Lower lobe of right lung (tissue), 2 donors: ENCODE results near the gene SLCO2A1. TPM values are rescaled to one million over a fixed set of nuclear protein-coding genes. Genes with fewer than 3 reads are reported as not detected.

Experiments used
- ATAC-seq, 2 donors: fragments of 200-7000 bp; cut with Tn5 transposase; one replicate each; pipeline ENCODE4 v1.9.1; 2020 to 2022; ENCODE audit warnings: mild to moderate bottlenecking in 2 of 2, moderate library complexity in 2 of 2
- DNase-seq: peaks from one replicate; pipeline ENCODE4 v3.0.0-alpha.2; 2020
- H3K27ac ChIP-seq: fragments of 200-600 bp; one replicate; pipeline ENCODE4 v1.8.0; 2022
- H3K27me3 ChIP-seq: fragments of 200-600 bp; one replicate; pipeline ENCODE4 v1.8.0; 2022; ENCODE audit warnings: low read depth
- H3K36me3 ChIP-seq: fragments of 200-600 bp; one replicate; pipeline ENCODE4 v1.8.0; 2022; ENCODE audit warnings: mild to moderate bottlenecking
- H3K4me1 ChIP-seq: fragments of 200-600 bp; one replicate; pipeline ENCODE4 v1.8.0; 2022
- H3K4me3 ChIP-seq: fragments of 200-600 bp; one replicate; pipeline ENCODE4 v1.8.0; 2022; ENCODE audit warnings: mild to moderate bottlenecking
- H3K9me3 ChIP-seq: fragments of 200-600 bp; one replicate; pipeline ENCODE4 v1.8.0; 2022
- intact Hi-C: fragments of 100-400 bp; cut with DNase I; formaldehyde crosslinking; loops from one replicate; pipeline ENCODE4 v1.11.0; 2022
- total RNA-seq: library from RNA; stranded (reverse); fragmentation: NEBNext Ultra II Directional; extraction: Animal tissue kit (Norgen Biotek cat#: 25700); gene quantifications from one replicate; pipeline ENCODE4 v1.2.1, GENCODE V29; 2021
- TF ChIP-seq, protein P1 (sequence below): fragments of 200-600 bp; IDR thresholded peaks from one replicate; pipeline ENCODE4 v1.8.0; 2022; ENCODE audit warnings: antibody characterized with exemption, mild to moderate bottlenecking
- donor health status: DM: no; HTN: yes; CAD: no; lungs with severe emphysema.

SLCO2A1 gene
- total RNA-seq, 1 donor from 2014 or later: 204 TPM

DNA sequence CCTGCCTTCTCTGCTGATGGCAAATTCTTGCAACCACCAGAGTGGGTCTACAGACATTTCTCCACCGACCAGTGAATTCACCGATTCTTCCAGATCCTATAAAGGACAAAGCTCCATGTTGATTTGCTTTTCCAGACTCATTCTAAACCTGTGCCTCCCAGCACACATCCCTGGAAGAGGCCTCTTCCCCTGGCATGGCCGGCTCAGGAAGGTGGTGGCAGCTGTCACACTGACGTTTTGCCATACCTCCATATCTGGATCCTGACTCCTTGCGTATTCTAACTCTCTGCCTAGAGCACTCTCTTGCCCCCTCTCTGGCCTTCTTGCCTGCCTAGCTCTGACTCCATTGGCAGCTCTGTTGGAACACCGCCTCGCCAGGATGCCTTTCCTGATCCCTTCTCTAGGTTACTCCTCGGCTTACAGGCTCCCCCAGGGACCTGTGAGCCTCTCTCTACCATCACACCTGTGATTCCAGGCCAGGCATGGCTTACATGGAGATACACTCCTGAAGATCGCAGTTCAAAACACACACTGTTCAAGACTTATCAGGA is 31.0 kb downstream of the SLCO2A1 start:
- no peaks in the 10 kb centered on the region for H3K27me3 ChIP-seq
- no peak for DNase-seq

DNA sequence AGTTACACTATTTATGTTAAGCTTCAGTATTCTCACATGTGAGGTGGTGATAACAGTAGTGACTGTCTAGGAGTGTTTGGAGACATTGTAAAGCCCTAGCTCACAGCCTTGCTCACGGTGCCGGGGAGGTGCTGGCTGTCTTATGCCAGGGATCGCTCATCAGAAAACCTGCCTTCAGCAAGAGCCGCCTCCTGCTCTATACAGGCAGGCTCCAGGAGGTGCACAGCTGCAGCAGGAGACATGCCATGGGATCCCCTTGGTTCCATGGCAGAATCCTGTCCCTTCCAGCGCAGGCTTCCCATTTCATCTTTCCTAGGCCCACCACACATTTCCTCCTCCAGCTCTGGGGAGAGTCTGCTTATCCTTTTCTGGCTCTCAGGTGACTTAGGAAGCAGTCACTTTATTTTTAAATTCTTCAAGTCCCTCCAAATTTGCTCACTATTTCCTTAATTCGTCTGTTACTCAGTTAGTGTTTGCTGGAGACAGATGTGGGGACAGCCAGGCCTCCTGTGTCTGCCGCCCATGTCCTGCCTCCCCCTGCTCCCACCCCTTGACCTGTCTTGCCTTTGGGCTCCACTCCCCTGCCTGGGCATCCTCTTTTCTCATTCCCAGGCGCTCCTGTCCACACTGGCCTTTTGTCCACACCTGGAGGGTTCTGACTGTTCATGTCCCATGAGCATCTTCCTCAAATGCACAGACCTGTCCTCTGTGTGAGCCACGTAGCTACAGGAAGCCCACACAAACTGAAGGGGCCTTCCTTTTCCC is 31.7 kb downstream of the SLCO2A1 start:
- H3K36me3 ChIP-seq: no peaks in the 10 kb centered on the region
- ATAC-seq (no peak), DNase-seq (no peak)
- H3K9me3 ChIP-seq: no peaks in the 10 kb centered on the region
- peaks cover 11% of the 10 kb centered on the region for H3K4me1 ChIP-seq
- no peak overlapping the region for H3K4me3 ChIP-seq
- intact Hi-C loops: no loop called here
- TF ChIP-seq, protein P1, sequence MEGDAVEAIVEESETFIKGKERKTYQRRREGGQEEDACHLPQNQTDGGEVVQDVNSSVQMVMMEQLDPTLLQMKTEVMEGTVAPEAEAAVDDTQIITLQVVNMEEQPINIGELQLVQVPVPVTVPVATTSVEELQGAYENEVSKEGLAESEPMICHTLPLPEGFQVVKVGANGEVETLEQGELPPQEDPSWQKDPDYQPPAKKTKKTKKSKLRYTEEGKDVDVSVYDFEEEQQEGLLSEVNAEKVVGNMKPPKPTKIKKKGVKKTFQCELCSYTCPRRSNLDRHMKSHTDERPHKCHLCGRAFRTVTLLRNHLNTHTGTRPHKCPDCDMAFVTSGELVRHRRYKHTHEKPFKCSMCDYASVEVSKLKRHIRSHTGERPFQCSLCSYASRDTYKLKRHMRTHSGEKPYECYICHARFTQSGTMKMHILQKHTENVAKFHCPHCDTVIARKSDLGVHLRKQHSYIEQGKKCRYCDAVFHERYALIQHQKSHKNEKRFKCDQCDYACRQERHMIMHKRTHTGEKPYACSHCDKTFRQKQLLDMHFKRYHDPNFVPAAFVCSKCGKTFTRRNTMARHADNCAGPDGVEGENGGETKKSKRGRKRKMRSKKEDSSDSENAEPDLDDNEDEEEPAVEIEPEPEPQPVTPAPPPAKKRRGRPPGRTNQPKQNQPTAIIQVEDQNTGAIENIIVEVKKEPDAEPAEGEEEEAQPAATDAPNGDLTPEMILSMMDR: no peak
- H3K27me3 ChIP-seq: no peaks in the 10 kb centered on the region
- no peak overlapping the region for H3K27ac ChIP-seq

More for the DNA sequence above, 31.0 kb downstream of the SLCO2A1 start:
- ATAC-seq: no peak
- TF ChIP-seq, protein P1: no peak
- no peak overlapping the region for H3K27ac ChIP-seq
- H3K4me1 ChIP-seq: peaks cover 10% of the 10 kb centered on the region
- no peaks in the 10 kb centered on the region for H3K36me3 ChIP-seq
- H3K4me3 ChIP-seq: no peak overlapping the region
- no peaks in the 10 kb centered on the region for H3K9me3 ChIP-seq
- intact Hi-C loops: no loop called here

DNA sequence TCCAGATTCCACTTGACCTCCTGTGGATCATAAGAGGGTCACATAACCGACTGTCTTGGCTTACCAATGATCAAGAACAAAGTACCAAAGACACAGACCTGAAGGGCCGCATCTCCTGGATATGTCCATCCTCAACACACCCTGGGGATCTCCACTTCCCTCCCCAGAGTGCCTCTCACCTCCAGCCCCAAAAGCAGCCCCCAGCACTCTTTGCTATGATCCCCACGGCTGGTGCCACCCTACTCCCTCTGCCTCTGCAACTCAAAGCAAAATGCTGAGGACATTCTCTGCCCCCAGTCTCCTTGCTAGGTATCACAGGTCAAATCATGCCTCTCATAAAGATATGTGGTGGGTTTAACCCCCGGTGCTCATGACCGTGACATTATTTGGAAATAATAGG is 32.7 kb downstream of the SLCO2A1 start:
- no peak for ATAC-seq
- Histone ChIP-seq H3K27ac (no peak overlapping the region), H3K9me3 (no peaks in the 10 kb centered on the region), H3K4me3 (no peak overlapping the region), H3K4me1 (peaks cover 10% of the 10 kb centered on the region), H3K27me3 (no peaks in the 10 kb centered on the region), H3K36me3 (no peaks in the 10 kb centered on the region)
- TF ChIP-seq, protein P1: no peak
- no peak for DNase-seq
- intact Hi-C loops: no loop called here

DNA sequence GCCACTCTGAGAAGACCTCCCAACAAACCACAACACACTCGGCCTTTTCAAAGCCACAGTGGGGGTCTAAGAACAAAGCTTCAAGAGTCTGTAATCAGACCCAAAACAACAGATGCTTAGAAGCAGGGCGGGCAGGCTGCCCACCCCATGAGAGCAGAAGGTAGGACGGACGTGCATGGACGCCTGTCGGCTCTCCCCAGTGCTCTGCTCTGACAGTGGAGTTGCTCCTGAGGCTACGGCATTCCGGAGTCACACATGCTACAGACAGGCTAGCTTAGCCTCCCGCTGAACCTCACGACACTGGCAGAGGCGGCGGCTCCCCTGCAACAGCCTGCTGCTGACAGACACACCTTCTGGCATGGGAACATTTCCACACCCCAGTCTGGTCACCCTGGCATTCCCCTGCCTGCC is 33.5 kb downstream of the SLCO2A1 start:
- Histone ChIP-seq H3K27ac (no peak overlapping the region), H3K9me3 (no peaks in the 10 kb centered on the region), H3K27me3 (no peaks in the 10 kb centered on the region), H3K4me1 (peaks cover 17% of the 10 kb centered on the region), H3K4me3 (no peak overlapping the region), H3K36me3 (no peaks in the 10 kb centered on the region)
- no peak for ATAC-seq
- no peak for DNase-seq
- intact Hi-C loops: no loop called here
- TF ChIP-seq, protein P1: no peak

DNA sequence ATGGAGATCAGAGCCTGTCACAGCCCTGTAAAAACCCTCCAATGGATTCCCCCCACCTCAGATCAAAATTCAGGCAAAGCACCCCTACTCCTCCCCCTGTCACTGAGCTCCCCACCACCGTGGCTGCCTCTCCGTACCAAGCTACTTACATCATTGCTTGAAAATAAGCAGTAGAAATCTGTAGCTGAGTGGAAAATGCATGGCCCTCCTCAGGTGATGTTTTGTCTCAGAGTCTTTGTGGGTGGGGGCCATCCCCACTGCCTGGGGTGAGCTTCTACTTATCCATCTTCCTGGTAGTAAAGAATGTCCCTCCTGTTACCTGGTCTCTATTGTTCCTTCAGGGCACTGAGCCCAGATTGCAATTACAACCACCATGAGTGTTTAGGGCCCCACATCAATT is 34.5 kb downstream of the SLCO2A1 start:
- DNase-seq (no peak), ATAC-seq (no peak)
- Histone ChIP-seq H3K36me3 (no peaks in the 10 kb centered on the region), H3K27ac (no peak overlapping the region), H3K27me3 (no peaks in the 10 kb centered on the region), H3K4me3 (no peak overlapping the region), H3K9me3 (no peaks in the 10 kb centered on the region), H3K4me1 (peaks cover 27% of the 10 kb centered on the region)
- TF ChIP-seq, protein P1: no peak
- intact Hi-C loops: no loop called here
